Vagina (tissue), 2 donors: ENCODE results near the gene MAPK6.

Experiments used
- POLR2AphosphoS5 ChIP-seq, 2 donors: sonication (generic); formaldehyde crosslinking; IDR thresholded peaks; one replicate each; pipeline ENCODE4 v1.9.0; 2017; ENCODE audit warnings: antibody characterized with exemption in 2 of 2, mild to moderate bottlenecking in 2 of 2, low read depth in 1 of 2; ENCODE audit not compliant: insufficient read depth in 1 of 2
- TF ChIP-seq, protein P1 (sequence below), 3 experiments: fragments of 450-650 bp in 2 of 3; fragments of 200-600 bp in 1 of 3; sonication (generic) in 1 of 3; IDR thresholded peaks; one replicate each; pipeline ENCODE4 v1.5.1; 2017 to 2019; ENCODE audit warnings: antibody characterized with exemption in 3 of 3, mild to moderate bottlenecking in 2 of 3, moderate library complexity in 2 of 3

DNA sequence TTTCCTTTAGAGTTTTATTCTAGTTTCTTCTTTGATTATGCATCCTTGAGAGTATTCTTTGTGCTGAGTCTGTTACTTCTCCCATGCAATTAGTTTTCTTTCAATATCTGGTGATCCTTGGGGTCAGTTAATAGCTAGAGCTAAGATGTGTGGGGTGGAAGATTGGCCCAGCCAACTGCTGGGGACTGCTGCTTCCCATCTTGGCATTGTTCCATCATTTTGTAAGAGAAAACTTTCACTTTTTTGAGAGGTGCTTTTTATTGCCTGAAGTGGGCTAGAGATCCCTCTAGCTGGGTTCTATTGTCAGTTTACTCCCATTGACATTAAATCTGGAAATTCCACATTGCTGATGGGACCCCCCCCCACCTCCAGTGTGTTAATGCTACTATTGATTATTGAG, 78.2 kb downstream of the MAPK6 start:
- TF ChIP-seq, protein P1, sequence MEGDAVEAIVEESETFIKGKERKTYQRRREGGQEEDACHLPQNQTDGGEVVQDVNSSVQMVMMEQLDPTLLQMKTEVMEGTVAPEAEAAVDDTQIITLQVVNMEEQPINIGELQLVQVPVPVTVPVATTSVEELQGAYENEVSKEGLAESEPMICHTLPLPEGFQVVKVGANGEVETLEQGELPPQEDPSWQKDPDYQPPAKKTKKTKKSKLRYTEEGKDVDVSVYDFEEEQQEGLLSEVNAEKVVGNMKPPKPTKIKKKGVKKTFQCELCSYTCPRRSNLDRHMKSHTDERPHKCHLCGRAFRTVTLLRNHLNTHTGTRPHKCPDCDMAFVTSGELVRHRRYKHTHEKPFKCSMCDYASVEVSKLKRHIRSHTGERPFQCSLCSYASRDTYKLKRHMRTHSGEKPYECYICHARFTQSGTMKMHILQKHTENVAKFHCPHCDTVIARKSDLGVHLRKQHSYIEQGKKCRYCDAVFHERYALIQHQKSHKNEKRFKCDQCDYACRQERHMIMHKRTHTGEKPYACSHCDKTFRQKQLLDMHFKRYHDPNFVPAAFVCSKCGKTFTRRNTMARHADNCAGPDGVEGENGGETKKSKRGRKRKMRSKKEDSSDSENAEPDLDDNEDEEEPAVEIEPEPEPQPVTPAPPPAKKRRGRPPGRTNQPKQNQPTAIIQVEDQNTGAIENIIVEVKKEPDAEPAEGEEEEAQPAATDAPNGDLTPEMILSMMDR (IDR thresholded peaks at IDR 0.05) = no peak
- no peak for TF ChIP-seq POLR2AphosphoS5 (IDR thresholded peaks at IDR 0.05; ENCODE audit: insufficient read depth in 1 of 2, low read depth in 1 of 2)
